Measurements from ENCODE around the gene PSMD1.
"Not testable (repeated sequence)": the region's sequence is repeated elsewhere in the genome, so short reads cannot be mapped to it uniquely, and the experiment has no call there.

The PSMD1 gene

DNA sequence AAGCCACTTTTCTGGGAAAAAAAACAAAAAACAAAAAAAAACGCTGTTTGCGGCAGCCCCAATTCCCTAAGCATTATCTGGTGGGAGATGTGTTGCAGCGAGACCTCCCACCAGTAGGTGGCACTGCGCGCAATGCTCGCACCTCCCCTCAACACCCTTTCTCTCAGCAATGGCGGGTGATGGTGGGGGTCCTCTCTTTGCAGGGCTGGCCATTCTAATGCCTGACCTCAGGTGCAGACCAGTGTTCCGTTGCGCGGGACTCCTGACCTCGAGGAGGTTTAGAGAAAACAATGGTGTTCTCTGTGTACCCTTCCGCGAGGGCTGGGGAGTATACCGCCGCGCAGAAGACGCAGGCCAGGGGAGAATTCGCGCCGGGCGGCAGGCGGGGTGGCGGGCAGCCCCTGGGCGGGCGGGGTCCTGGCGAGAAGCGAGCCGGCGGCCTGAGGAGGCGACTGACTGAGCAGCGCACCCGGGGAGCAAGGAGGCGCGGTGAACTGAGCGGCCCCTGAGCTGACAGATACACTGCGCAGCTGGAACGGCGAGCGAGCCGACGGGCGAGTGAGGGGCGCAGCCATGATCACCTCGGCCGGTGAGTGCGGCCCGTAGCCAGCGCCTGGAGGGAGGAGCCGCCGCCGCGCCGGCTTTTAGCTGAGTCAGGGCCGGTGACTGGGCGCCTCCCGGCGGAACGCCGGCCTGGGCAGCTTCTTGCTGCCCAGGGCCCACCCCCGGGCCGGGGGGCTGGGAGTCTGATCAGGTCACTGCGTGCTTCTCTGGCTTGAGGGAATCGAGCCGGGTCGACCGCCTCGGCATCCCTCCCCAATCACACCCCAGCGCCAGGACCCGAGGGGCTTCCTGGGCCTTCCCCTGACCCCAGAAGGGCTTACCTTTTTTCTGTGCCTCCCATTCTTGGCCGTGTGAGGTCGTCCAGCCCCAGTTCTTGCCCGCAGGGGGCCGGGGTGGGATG lies at the start of gene PSMD1:
Gene PSMD1 (plus strand): TSS at position 415 of the 964 bp plus-strand sequence. CDS start 159 bp downstream, at position 574.
- peak; percentile 75 to 78 for DNase-seq

DNA sequence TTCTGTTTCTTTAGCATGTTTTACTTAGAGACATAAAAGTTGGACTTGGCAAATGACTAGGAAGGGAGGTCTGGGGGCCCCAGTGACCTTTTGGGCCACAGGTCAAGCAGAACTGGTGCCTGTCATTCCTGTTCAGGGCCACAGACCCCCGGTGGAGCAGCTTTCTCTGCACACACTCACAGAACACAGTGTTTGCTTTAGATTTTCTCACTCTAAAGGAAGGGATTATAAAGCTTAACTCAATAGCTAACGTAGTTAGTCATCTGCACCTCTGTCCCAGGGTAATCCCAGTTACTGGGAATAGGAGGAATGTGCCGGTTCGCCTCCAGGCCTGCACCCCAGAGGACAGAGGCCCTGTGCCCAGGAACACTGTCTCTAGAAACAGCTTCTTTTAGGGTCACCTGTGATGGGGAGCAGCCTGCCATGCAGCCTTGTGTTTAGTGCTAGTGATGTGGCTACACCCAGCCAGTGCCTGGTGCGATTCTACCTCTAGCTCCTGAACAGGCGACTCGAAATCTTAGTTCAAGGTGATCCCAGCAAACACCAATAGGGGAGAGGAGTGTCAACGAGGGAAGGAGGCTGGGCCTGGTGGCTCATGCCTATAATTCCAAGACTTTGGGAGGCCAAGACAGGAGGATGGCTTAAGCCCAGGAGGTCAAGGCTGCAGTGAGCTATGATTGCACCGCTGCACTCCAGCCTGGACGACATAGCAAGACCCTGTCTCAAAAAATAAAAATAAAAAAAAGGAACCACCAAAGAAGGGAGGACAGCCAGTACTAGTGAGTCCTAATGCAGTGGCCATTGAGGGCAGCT lies 49.2 kb upstream of the PSMD1 start:
- no peak for DNase-seq

DNA sequence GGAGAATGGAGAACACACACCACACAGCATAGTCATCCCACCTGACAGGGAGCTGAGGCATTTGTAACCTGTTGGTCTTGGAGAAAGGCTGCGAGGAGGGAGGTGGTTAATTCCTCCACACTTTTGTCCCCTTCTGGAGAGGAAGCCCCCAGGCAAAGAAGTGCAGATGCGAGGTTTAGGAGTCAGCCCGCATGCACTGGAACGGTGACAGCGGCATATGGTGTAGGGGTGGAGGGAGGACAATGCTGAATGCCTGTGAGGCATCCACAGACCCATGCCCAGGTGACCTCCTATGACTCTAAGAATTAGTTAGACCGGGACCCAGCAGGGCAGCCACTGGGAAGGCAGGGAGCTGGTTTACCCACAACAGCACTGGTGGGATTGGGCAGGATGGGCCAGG lies 48.5 kb upstream of the PSMD1 start:
- DNase-seq: no peak

DNA sequence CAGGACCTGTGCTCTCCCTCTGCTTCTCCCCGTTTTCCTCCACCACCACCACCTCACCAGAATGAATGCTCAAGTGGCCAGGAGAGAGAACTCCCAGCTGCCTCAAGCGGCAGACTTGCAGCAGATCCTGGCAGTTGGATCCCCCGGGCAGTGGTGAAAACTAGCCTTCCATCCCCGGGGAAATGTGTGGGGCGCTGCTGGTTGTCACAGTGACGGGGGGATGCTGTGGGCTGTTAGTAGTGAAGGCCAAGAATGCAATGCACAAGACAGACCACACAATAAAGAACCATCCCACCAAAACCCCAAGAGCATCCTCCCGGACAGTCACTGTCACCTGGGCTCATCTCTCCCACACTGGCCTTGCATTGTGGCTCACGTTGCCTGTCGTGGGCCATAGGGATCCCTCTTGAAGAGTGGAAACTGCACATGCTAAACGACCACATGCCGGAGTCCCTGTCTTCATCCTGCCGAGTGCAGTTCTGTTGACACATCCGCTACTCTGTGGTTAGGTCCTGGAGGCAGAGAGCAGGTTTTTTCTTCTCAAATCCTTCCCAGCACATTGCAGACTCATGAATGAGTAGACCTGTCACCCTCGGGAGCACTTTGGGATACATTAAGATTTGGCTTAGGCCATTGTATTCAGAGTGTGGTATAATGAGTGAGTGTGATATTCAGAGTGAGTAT lies 47.3 kb upstream of the PSMD1 start:
- no peak for DNase-seq

DNA sequence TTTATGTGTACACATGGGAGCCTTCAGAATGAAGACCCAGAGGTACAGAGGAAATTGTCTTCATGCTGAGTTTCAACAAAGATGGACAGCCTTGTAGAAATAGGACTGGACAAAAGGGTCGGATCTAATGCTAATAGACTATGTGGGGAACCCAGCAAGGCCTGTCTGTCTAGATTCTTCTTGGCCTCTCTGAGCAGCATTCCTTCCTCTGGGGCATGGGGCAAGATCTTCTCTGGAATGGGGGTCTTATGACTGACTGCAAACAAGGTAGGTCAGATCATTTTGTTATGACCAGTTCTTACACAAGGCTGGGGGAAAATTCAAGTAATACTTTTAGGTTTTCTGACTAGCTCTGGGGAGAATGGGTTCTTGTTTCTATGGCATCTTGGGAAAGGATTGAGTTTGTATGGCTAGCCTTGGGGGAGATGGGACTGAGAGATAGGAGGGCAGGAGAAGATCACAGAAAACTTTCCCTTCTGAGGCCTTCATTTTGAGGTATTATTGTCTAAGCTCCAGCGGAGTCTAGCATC lies 46.4 kb upstream of the PSMD1 start:
- no peak for DNase-seq

DNA sequence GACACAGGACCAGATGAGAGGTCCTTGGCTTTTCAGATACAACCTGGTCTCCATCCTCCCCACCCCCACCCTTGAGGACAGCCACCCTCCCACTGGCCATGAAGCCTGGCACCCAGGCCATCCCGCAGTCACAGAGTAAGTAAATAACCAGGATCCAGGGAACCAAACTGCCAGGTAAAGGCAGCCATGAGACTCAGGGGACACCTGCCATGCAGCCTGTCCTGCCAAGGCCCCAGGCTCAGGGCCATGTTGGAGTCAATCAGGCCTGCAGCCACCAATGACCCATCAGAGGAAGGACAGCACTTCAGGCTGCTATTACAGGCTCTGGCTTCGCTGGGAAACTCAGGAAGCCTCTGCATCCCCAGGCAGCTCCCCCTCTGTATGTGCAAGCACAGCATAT lies 45.1 kb upstream of the PSMD1 start:
- no peak for DNase-seq

DNA sequence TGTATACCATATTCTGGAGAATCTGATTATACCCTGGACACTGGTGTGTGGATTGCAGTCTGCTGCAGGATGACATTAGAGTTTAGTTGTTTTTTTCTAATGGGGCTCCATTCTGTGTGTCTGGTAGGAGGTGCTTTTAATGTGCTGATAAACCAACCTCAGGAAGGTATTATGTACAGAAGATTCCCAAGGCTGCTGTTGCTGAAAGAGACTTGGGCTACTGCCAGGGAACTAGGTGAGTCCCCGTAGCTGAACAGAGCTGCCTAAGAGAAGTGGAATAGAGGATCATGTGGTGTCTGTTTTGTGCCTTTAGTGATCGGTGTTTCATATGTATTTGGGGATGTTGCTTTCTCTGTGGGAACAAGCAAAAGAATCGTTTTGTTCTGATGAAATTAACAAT lies 44.2 kb upstream of the PSMD1 start:
- no peak for DNase-seq

DNA sequence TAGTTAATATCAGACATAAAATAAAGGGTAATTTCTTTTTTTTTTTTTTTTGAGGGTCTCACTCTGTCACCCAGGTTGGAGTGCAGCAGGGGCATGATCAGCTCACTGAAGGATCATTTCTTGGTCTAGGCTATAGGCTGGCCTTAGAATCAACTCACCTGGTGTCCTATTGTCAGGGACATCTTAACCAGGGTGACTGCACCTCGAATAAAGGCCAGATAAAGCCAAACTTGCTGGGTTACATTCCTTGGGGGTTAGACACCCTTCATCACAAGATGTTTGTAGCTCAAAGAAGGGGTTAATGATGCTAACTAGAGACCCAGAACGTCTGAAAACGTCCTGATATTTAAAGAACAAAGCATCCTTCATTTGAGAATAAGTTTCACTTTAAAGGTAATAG lies 42.8 kb upstream of the PSMD1 start:
- DNase-seq: no peak

DNA sequence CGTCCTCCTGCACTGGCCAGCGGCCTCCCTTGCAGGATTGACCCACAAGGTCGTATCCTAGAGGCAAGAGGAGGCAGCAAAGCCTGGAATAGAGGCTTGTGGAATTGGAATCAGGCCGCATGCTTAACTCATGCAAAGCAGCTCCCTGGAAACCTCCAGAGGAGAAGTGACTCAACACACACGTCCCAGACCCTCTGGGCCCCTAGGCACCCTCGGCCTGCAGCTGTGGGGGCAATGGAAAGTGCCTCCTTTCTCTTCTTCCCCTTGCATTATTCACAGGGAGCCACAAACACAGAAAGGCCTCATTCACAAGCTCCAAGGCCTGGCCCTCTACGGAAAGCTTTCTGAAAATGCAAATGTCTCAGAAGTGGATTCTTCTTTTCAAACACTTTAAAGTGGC lies 41.2 kb upstream of the PSMD1 start:
- DNase-seq: no peak

DNA sequence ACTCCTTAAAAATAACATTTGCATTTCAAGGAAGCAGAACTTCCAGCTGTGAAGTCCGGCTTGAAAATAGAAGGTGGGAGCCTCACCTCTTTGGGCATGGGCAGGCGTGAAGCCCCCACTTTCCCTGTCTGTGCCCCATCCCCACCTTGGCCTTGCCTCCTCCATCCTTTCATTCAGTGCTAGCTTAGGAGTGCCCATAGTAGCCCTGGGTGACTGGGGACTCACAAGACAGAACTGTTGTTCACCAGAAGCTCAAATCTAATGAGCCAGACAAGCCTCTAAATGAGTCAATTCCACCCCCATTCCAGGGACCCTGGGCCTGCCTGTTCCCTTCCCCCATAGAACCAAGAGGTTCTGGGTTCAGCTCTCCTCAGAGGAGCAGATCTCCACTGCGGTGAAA lies 40.7 kb upstream of the PSMD1 start:
- no peak for DNase-seq

DNA sequence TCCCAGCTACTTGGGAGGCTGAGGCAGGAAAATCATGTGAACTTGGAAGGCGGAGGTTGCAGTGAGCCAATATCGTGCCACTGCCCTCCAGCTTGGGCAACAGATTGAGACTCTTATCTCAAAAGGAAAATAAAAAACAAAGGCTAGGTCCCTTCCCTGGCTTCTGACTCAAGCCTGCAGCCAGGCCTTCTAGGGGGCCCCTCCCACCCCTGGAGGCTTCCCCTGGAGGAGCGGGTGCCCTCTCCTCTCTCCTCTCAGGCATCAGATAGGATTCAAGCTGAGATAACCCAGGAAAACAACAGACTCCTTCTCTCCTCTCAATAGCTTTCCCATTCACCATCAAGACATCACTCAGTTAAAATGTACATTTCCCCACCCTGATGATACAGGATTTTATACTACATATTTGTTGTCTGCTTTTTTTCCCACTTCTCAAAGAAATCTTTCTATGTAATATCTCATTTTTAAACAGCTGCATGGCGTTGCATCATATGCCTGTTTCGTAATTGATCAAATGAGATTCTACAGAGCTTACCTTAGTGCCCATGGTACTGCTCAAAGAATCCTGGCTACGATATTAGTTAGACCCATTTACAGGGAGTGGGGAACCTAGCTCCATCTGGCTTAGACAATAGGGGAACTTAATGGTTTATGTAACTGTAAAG lies 40.0 kb upstream of the PSMD1 start:
- no peak for DNase-seq

DNA sequence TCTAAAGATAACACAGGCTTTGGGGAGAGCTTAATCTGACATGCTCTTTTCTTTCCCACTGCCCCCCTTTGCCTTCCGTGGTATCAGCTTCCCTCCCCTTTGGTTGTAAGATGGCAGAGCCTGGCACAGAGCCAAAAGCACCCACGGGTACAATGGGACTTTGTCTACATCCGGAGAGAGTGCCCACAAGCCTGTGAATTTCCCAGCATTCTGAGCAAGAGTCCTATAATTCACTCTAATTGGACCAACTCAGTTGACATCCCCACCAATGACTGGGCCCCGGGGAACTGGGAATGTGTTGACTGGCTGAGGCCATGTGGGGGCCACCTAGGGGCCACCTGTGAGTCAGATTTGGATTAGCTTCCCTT lies 39.5 kb upstream of the PSMD1 start:
- DNase-seq: no peak

DNA sequence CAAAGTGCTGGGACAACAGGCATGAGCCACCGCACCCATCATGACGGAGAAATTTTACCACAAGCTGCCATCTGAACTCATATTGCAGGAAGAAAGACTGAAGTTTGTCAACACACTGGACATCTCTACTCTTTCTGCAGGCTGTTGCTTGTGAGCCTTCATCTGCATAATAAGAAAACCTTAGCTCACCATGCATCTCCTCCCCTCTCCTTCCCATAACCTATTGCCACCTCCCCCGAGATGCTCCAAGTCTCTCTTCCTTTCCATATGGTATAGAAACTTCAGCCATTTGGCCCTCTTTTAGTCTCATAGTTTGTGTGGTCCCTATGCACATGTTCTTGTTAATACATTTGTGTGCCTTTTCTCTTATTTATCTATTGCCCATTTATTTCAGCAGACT lies 38.5 kb upstream of the PSMD1 start:
- no peak for DNase-seq

DNA sequence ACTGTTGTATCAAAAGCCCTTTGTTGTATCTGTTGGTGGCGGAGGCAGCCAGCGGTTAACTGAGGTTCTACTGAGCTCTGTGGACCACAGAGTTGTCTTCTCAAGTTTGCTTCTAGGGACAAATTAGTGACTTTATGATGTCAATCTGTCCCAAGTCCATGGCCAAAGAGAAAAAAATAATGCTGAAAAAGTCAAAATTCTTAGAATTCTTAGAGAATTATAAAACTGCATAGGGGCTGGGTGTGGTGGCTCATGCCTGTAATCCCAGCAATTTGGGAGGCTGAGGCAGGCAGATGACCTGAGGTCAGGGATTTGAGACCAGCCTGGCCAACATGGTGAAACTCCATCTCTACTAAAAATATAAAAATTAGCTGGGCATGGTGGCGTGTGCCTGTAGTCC lies 31.6 kb upstream of the PSMD1 start:
- DNase-seq: not testable (repeated sequence)

DNA sequence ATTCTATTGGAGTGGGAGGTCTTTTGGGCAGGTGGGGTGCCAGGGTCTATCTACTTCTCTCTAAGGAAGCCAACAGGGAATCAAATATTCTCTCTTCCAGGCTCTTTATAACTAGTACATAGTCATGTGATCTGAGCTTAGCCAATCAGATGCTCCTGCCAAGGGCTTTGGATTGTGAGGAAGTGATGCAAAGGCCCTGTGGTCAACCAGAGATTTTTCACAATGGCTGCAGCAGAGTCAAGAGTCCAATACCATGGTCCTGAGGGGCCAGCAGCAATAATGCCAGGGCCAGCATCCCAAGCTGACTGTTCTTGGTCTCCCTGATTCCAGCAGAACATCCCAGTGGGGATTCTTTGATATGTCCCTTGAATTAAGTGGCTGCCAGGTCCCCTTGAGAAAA lies 27.8 kb upstream of the PSMD1 start:
- DNase-seq: no peak

DNA sequence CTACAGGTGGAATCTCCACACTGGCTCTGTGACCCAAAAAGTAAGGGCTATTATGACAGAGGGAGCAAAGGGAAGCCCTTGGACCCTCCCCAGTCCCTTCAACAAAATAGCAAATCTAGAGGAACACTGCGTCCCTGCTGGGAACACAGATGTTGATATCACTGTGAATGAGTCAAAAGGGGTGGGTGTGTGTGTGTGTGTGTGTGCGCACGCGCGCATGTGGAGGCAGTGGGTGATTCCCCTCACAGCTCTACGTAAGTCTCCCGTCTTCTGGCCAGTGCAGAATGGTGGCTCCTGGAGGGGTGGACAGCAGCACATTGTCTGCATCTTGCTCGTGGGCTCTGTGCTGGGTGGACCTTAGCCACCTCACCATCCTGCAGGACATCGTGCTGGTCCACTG lies 27.1 kb upstream of the PSMD1 start:
- no peak for DNase-seq

DNA sequence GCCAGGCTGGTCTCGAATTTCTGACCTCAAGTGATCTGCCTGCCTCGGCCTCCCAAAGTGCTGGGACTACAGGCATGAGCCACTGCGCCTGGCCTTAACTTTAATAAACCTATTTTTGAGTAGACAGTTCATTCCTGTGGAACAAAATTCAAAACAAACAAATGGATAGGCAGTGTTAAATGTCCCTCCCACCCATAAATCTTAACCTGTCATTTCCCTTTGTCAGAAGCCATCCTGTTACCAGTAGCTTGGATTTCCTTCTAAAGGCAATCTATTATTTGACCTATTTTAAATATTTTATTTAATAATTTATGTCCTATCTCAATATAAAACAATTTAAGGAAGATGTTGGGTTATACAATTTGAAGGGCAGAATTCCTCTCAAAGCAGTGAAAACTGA lies 25.9 kb upstream of the PSMD1 start:
- no peak for DNase-seq

DNA sequence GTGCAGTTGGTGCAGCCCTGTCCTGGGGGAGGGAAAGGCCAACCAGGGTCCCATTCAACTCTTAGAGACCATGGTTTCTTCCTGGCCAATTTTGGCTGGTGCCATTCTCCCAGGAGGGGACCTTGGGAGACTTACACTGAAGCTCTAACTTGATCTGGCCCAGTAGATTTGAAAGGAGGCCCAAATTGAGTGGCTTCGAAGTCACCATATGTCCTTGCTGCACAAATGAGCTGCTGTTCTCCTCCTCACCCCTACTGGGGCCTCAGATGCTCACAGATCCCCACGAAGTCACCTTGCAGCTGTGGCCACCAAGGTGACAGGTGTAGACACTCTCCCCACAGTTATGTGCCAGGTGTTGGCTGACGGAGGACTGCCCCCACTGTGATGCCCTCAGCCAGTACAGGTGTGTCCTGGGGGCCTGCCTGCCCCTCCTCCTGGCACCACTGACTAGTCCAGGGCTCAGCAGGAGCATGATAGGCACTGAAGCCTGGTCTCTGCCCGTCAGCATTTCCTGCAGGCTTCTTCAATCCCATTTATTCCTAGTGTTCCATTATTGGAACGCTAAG lies 24.0 kb upstream of the PSMD1 start:
- no peak for DNase-seq

DNA sequence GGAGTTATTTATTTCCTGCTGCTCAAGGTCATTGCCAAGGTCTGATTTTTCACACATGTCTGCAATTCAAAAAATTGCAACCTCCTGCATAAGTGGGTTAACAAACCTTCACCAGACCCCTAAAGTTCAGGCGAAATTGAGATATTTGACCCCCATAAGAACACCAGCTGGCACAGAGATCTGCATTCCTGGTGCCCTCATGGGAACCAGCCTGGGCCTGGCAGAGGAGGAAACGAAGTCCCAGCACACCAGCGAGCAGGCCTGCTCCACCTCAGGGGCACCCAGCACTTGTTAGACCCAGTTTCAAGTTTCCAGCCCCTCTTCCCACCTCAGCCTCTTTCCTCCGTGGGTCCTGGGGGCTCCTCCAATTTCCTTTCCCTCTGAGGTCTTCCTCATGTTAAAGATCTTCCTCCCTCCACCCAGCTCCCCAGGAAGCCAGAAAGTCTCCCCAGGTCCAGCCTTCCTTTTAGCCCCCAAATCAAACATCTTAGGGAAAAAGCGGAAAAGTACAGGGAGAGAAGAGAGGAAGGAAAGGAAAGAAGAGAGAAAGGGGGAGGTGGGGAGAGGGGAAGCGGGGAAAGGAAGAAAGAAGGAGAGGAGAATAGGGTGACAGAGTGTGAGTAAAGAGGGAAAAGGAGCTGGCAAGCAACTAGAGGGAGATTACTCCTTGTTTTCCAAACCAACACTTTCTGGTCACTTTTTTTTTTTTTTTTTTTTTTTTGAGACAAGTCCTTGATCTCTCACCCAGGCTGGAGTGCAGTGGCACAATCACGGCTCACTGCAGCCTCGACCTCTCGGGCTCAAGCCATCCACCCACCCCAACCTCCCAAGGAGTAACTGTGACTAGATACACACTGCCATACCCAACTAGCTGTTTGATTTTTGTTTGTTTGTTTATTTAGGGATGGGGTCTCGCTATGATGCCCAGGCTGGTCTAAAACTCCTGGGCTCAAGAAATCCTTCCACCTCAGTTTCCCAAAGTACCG lies 23.2 kb upstream of the PSMD1 start:
- DNase-seq: no peak

DNA sequence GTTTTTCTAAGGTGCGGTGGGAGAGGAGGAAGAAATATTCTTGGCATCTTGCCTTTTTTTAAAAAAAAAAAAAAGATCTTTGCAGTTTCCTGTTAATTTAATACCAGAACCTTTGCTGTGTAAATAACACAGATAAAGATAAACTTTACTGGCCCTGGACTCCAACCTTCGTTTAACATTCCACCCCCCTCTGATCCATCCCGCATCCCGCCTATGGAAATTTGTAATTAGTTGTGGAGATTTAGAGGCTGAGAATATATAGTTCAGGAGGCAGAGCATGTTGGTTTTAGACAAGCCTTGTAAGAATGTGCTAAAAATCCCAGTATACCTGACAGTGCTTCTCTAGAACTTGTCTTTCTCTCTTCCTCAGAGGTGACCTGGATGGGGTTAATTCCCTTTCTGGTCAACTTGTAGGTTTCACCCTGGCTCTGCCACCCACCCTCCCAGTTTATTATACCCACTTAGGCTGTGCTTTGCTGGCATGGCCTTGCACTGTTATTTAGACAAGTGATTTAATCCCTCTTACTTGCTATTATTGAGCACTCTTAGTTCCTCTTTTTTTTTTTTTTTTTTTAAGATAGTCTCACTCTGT lies 22.3 kb upstream of the PSMD1 start:
- no peak for DNase-seq

DNA sequence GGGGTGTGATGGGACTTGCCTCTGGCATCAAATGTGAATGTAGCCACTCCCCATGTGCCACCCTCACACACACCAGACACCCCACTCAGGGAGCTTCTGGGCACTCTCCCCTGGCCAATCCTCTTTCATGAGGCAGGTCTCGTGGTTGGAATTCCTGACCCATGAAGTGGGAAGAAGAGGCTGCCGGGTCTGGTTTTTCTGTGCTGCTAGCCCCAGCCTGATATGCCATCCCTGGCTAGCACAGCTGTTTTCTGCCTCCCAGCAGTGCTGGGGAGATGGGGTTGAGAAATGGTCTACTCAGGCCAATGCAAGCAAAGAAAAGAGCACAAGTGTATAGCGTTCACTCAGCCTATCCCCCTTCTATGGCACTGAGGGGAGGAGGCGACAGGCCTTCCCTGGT lies 20.5 kb upstream of the PSMD1 start:
- no peak for DNase-seq
